HG03521 (cell line): ENCODE data around the gene TAF5L.
"Not testable (repeated sequence)": the region's sequence is repeated elsewhere in the genome, so short reads cannot be mapped to it uniquely, and the experiment has no call there.

ENCODE experiments used
- ATAC-seq: cut with Tn5 transposase; IDR thresholded peaks from one replicate; pipeline ENCODE4 v1.9.1; 2021; ENCODE audit warnings: mild to moderate bottlenecking, moderate library complexity; ENCODE audit not compliant: unreplicated experiment

TAF5L gene

GRCh38 chr1:229570891-229571516 lies 54.9 kb downstream of the TAF5L start:
- ATAC-seq, result no peak

DNA sequence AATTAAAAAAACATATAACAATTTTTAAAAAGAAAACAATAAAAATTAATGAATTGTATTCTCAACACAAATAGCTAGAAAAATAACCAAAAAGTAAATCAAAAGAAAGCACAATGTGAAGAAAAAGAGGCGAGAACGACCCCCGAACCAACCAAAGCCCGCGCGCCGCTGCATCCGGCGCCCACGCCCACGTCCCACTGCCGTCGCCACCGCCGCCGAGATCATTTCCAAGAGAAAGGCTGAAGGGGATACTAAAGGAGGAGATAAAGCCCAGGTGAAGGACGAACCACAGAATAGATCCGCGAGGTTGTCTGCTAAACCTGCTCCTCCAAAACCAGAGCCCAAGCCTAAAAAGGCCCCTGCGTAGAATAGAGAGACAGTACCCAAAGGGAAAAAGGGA lies 55.6 kb downstream of the TAF5L start:
- ATAC-seq, result no peak

DNA sequence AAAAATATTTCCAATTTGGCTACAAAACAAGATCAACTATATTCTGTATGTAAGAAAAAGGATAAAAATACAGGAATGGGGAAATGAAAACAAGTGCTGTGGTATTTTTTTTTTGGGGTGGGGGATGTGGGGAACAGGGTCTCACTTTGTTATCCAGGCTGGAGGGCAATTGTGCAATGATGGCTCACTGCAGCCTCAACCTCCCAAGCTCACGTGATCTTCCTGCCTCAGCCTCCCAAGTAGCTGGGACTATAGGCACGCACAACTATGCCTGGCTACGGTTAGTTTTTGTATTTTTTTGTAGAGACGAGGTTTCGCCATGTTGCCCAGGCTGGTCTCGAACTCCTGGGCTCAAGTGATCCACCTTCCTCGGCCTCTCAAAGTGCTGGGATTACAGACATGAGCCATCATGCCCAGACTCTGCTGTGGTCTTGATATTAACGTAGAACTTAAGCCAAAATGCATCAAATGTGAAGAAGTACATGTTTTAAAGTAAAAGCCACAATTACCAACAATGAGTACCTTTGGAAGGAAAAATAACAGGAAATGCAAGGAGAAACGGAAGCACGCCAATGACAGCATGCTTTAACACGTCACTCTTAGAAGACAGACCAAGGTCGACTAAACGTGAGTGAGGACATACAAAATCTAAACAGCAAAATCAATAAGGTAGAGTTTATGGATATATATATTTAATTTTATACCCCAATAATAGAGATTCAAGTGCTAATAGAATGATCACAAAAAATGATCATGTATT lies 58.6 kb downstream of the TAF5L start:
- ATAC-seq, result no peak

DNA sequence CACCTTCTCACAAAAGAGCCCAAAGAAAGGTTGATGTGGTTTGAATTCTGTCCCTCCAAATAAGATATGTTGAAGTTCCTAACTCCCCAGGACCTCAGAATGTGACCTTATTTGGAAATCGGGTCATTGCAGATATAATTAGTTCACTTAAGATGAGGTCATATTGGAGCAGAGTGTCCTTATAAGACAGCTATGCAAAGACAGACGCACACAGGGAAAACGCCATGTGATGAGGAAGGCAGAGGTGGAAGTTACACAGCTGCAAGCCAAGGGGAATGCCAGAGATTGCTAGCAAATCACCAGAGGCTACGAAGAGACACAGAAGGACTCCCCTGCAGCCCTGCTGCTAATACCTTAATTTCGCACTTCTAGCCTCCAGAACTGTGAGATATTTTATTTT lies 62.2 kb downstream of the TAF5L start:
- ATAC-seq, result no peak

GRCh38 chr1:229563241-229563640 lies 62.7 kb downstream of the TAF5L start:
- ATAC-seq, result no peak

DNA sequence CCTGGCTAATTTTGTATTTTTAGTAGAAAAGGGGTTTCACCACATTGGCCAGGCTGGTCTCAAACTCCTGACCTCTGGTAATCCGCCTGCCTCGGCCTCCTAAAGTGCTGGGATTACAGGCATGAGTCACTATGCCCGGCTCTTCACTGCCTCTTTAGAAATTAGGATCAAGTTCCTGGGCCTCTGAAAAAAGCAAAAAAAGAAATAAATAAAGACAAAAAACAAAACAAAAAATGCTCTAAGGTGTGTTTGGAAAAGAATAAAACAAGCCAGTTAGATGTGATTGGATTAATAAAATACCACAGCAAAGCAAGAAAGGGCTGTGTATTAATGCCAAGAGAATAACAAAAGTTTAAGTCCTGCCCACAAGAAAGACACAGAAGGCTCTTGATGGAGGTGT lies 63.2 kb downstream of the TAF5L start:
- ATAC-seq, result no peak

- no peak for ATAC-seq
Measured at GRCh38 chr1:229561141-229561540, 64.8 kb downstream of the TAF5L start.

GRCh38 chr1:229560124-229560523 lies 65.8 kb downstream of the TAF5L start:
- not testable (repeated sequence) for ATAC-seq

GRCh38 chr1:229559336-229559801 lies 66.6 kb downstream of the TAF5L start:
- not testable (repeated sequence) for ATAC-seq

DNA sequence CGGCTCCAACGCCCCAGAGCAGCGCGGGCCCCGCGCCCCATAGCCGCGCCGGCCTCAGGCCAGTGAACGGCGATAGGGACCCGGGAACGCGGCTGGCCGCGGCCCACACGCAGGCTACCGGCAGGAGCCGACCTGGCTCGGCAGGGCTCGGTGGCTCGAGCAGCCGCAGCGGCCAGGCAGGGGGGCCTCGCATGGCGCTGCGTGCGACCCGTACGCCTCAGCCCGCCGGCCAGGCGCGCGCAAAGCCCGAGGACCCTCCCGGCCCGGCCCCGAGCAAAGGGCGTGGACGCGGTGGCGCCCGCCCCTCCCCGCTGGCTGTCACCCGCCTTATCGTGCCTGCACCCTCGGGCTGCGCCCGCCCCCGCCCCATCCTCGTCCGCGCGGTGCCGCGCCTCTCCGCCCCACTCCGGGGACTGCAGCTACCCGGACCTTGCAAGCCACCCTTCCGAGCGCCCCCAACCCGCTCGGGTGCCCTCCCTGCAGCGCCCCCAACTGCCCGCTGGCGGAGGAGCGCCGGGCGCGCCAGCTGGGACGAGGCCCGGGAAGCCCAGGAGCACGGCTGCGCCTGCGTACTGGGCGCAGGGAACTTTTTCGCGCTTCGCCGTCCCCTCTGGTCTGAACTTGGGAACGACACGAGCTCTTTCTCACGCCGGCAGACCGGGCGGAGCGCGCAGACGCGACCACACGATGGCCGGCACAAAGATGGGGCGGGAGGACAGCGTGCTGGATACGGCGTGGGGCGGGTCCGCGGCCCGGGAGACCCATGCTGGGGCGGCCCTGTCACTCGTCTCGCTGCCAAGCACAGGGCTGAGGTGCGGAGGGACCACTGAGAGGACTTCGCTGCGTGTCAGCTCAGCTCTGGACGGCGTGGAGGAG lies 67.2 kb downstream of the TAF5L start, which contains the start of gene ABCB10:
Gene ABCB10, minus strand, starts transcription at position 248 of the 876 bp plus-strand sequence. Its CDS starts 55 bp downstream, at position 193.
- peak; percentile 69 for ATAC-seq

DNA sequence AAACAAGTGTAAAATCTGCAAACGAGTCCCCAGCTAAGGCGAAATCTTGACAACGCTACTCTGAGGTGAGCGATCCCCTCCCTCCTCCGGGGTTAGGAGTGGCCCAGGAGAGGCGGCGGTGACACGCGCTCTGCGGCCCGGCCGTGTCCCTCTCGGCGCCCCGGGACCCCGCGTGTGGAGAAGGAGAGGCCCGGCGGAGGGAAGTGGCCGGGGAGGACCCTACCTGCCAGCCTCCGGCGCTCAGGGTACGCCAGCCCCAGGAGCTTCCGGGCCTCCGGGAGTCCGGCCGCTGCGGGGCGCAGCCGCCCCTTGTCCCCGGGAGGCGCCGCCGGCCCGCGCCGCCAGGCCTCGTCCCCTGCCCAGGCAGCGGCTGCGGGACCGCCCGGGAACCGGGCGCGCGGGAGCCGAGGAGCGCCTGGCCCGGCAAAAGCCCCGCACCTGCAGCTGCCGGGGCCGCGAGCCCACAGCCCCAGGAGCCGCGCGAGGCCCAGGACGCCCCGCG lies 68.0 kb downstream of the TAF5L start:
- ATAC-seq, result peak; percentile 23

DNA sequence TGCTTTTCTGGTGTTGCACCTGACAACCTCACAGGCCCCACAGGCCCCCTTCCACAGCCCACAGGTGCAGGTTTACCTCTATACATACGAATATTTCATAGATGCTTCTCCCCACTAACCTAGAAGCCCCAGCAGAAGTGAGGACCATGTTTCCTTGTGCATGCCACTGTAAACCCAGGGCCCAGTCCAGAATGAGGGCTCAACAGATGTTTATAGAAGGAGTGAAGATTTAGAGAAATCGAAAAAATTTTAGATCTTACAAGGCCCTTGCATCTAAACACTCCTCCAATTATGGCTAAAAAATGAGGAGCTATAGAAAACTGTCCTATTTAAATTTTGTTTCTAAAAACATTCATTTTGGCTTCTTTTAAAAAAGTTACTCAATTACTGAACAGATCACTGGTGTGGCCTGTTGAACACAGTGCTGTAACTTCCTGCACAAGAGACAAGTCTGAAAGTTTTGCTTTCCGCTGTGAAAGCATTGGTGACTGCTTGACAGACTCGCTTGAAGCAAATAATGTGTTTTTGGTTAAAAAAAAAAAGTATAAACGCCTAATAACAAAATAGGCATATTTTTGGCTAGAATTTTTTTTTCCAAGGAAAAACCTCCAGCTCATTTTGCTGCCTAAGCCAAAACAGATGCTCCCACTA lies 68.6 kb downstream of the TAF5L start:
- ATAC-seq, result no peak

GRCh38 chr1:229554886-229555621 lies 70.9 kb downstream of the TAF5L start:
- ATAC-seq, result no peak

DNA sequence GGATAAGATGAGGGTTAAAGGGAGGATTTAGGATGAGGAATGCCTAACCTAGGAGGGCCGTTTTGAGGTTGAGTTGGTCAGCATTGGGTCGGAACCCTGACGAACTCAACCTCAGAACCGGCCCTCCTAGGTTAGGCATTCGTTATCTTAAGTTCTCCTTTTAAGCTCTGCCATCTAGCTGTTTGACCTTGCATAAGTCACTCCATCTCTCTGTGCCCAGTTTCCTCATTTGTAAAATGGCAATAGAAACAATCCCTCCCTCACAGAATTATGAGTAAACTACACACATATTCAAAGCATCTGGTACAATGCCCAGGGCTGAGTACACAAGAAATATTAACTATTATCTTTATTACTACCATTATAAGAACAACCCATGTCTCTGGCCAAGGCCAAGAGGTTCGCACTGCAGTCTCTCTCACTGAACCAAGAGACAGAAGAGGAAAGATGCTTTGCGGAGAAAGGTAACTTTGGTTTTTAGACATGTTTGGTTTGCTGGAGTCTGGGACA lies 72.2 kb downstream of the TAF5L start:
- ATAC-seq, result no peak

GRCh38 chr1:229552732-229553131 lies 73.2 kb downstream of the TAF5L start:
- no peak for ATAC-seq

DNA sequence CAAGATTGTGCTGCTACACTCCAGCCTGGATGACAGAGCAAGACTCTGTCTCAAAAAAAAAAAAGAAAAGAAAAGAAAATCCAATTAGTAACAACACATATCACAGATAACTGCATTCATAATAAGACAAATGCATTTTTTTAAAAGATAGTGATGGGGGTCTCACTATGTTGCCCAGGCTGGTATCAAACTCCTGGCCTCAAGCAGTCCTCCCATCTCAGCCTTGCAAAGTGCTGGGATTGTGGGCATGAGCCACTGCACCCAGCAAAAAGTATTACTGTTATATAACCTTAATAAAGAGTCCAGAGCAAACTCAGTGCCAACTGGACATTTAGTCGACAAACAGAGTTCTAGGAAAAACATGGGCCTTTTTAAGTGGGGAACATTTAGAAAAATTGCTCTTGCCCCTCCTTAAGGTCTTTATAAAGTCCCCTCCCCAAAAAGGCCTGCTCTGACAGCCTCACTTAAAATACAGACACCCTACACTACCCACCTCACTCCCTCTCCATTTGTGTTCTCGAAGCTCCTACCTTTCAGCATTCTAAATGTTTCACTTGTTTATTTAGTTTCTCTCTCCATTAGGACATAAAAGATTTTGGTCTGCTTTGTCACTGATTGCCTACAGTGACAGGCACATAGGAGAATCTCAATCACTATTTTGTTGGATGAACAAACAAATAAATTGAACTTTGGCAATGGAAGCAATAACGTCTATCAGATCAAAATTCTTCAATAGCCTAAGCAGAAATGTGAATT lies 74.9 kb downstream of the TAF5L start:
- ATAC-seq, result no peak

DNA sequence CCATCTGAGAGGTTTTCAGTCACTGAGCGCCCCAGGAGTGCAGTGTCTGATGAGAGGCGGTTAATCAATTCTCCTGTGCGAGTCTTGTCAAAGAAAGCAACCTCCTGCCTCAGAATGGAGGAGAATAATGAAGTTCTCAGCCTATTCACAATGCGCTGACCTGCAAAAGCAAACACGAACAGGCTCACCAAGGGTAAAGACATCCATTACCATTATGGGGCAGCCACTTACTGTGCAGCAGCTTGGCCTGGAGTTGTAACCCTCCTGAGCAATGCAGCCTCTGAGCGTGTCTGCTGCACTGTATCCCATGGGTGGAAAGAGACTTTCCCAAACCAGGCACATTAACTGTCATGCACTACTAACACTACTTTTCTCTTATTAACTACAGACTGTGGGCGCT lies 78.4 kb downstream of the TAF5L start:
- ATAC-seq, result no peak

- no peak for ATAC-seq
Measured at GRCh38 chr1:229544587-229544986, 81.3 kb downstream of the TAF5L start.
